SK-N-SH treated with all-trans-retinoic acid at 6 μM for 48 hours (cell line): ENCODE measurements around the gene OSCAR.

Experiments
- ATAC-seq: fragments of 200-7000 bp; cut with Tn5 transposase; 3 replicates; pipeline ENCODE4 v1.9.1; 2020; ENCODE audit warnings: mild to moderate bottlenecking, moderate library complexity
- ARNTL ChIP-seq: fragments of 450-650 bp; formaldehyde crosslinking; IDR thresholded peaks from 2 replicates; pipeline ENCODE4 v1.5.0; 2020; ENCODE audit warnings: low read depth, mild to moderate bottlenecking, moderate library complexity, borderline replicate concordance
- BACH2 ChIP-seq: fragments of 250-450 bp; sonication (Bioruptor Pico); IDR thresholded peaks from 2 replicates; pipeline ENCODE4 v1.9.0; 2021; ENCODE audit warnings: mild to moderate bottlenecking, borderline replicate concordance
- CREB5 ChIP-seq: fragments of 250-450 bp; sonication (Bioruptor Pico); IDR thresholded peaks from 2 replicates; pipeline ENCODE4 v1.5.1; 2020; ENCODE audit warnings: low read depth, mild to moderate bottlenecking, moderate library complexity
- CSDC2 ChIP-seq: fragments of 250-450 bp; sonication (Bioruptor Pico); IDR thresholded peaks from 2 replicates; pipeline ENCODE4 v1.5.0; 2020; ENCODE audit warnings: mild to moderate bottlenecking, moderate library complexity
- ESRRG ChIP-seq: fragments of 250-450 bp; sonication (Bioruptor Pico); IDR thresholded peaks from 2 replicates; pipeline ENCODE4 v1.6.1; 2021; ENCODE audit warnings: mild to moderate bottlenecking
- ISL1 ChIP-seq: fragments of 250-450 bp; sonication (Bioruptor Pico); IDR thresholded peaks from 2 replicates; pipeline ENCODE4 v2.1.2; 2022; ENCODE audit warnings: mild to moderate bottlenecking, moderate library complexity
- OSR1 ChIP-seq: fragments of 250-450 bp; sonication (Bioruptor Pico); IDR thresholded peaks from 2 replicates; pipeline ENCODE4 v1.8.0; 2022; ENCODE audit warnings: moderate library complexity, mild to moderate bottlenecking, inconsistent platforms
- PPARA ChIP-seq: fragments of 250-450 bp; sonication (Bioruptor Pico); IDR thresholded peaks from 2 replicates; pipeline ENCODE4 v1.5.0; 2020; ENCODE audit warnings: mild to moderate bottlenecking, borderline replicate concordance
- RARB ChIP-seq: fragments of 250-450 bp; sonication (Bioruptor Pico); IDR thresholded peaks from 2 replicates; pipeline ENCODE4 v1.8.0; 2021; ENCODE audit warnings: mild to moderate bottlenecking, moderate library complexity
- SNAI2 ChIP-seq: fragments of 250-450 bp; sonication (Bioruptor Pico); IDR thresholded peaks from 2 replicates; pipeline ENCODE4 v1.5.0; 2020; ENCODE audit warnings: mild to moderate bottlenecking, moderate library complexity
- TCF4 ChIP-seq: fragments of 250-450 bp; sonication (Bioruptor Pico); IDR thresholded peaks from 2 replicates; pipeline ENCODE4 v1.8.0; 2021; ENCODE audit warnings: mild to moderate bottlenecking, moderate library complexity, borderline replicate concordance
- TOX ChIP-seq: fragments of 250-450 bp; sonication (Bioruptor Pico); IDR thresholded peaks from 2 replicates; pipeline ENCODE4 v1.8.0; 2021; ENCODE audit warnings: mild to moderate bottlenecking, moderate library complexity, borderline replicate concordance
- ZC3H10 ChIP-seq: fragments of 250-450 bp; sonication (Bioruptor Pico); IDR thresholded peaks from 2 replicates; pipeline ENCODE4 v1.5.1; 2021; ENCODE audit warnings: mild to moderate bottlenecking, moderate library complexity
- ZFP3 ChIP-seq: fragments of 250-450 bp; sonication (Bioruptor Pico); IDR thresholded peaks from 2 replicates; pipeline ENCODE4 v1.5.0; 2020; ENCODE audit warnings: mild to moderate bottlenecking, moderate library complexity
- ZFP30 ChIP-seq: fragments of 450-650 bp; formaldehyde crosslinking; IDR thresholded peaks from 2 replicates; pipeline ENCODE4 v1.5.0; 2022; ENCODE audit warnings: mild to moderate bottlenecking, moderate library complexity
- ZNF565 ChIP-seq: fragments of 450-650 bp; formaldehyde crosslinking; conservative IDR thresholded peaks from 2 replicates; pipeline ENCODE4 v1.5.0; 2020; ENCODE audit warnings: low read depth, mild to moderate bottlenecking, moderate library complexity
- ZNF70 ChIP-seq: fragments of 450-650 bp; formaldehyde crosslinking; IDR thresholded peaks from 2 replicates; pipeline ENCODE4 v1.5.0; 2020; ENCODE audit warnings: mild to moderate bottlenecking, moderate library complexity
- ZNF8 ChIP-seq: fragments of 450-650 bp; formaldehyde crosslinking; IDR thresholded peaks from 2 replicates; pipeline ENCODE4 v1.5.0; 2020; ENCODE audit warnings: mild to moderate bottlenecking, moderate library complexity
- TF ChIP-seq, protein P1 (sequence below): fragments of 250-450 bp; sonication (Bioruptor Pico); IDR thresholded peaks from 2 replicates; pipeline ENCODE4 v1.5.1; 2021; ENCODE audit warnings: mild to moderate bottlenecking, moderate library complexity
- TF ChIP-seq, protein P2 (sequence below): fragments of 250-450 bp; sonication (Bioruptor Pico); IDR thresholded peaks from 2 replicates; pipeline ENCODE4 v1.8.0; 2021; ENCODE audit warnings: low read depth, mild to moderate bottlenecking, moderate library complexity, borderline replicate concordance
- TF ChIP-seq, protein P3 (sequence below): fragments of 250-450 bp; sonication (Bioruptor Pico); IDR thresholded peaks from 2 replicates; pipeline ENCODE4 v1.8.0; 2020; ENCODE audit warnings: mild to moderate bottlenecking, moderate library complexity, borderline replicate concordance
- TF ChIP-seq, protein P4 (sequence below): fragments of 250-450 bp; sonication (Bioruptor Pico); IDR thresholded peaks from 2 replicates; pipeline ENCODE4 v1.5.0; 2020; ENCODE audit warnings: mild to moderate bottlenecking, moderate library complexity

OSCAR gene

DNA sequence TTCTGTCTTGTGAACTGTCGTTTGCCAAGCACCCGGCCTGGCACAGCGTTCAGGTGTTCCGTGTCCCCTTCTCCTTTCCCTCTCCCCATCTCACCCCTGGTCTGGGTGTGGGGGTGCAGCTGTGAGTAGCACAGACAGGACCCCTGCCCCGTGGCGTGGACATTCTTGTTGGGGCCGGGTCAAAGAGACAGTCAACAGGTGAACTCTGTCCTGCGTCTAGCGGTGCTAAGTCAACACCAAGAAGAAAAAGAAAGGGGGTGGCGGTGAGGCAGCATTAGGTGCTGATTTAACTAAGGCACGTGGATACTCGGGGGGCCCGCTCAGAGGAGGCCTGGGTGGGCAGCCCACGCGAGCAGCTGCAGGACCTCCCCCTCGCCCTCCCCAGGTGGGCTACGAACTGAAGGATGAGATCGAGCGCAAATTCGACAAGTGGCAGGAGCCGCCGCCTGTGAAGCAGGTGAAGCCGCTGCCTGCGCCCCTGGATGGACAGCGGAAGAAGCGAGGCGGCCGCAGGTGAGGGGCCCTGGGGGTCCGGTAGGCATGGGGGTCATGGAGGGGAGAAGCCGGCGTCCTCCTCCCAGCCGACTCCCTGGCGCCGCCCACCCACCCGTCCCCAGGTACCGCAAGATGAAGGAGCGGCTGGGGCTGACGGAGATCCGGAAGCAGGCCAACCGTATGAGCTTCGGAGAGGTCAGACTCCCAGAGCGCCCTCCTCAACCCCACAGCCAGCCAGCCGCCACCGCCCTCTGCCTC is 27.3 kb upstream of the OSCAR start:
- ATAC-seq = no peak
- TF ChIP-seq PPARA (CRISPR knock-in tag) (no peak), ARNTL (no peak), TCF4 (CRISPR knock-in tag) (no peak), ISL1 (CRISPR knock-in tag) (no peak), ESRRG (CRISPR knock-in tag) (no peak), ZFP3 (CRISPR knock-in tag) (no peak), SNAI2 (no peak), ZFP30 (no peak), TOX (no peak), ZNF565 (no peak)
- TF ChIP-seq, protein P1, sequence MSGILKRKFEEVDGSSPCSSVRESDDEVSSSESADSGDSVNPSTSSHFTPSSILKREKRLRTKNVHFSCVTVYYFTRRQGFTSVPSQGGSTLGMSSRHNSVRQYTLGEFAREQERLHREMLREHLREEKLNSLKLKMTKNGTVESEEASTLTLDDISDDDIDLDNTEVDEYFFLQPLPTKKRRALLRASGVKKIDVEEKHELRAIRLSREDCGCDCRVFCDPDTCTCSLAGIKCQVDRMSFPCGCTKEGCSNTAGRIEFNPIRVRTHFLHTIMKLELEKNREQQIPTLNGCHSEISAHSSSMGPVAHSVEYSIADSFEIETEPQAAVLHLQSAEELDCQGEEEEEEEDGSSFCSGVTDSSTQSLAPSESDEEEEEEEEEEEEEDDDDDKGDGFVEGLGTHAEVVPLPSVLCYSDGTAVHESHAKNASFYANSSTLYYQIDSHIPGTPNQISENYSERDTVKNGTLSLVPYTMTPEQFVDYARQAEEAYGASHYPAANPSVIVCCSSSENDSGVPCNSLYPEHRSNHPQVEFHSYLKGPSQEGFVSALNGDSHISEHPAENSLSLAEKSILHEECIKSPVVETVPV (CRISPR knock-in tag) = no peak

GRCh38 chr19:54125713-54126112 is 25.1 kb upstream of the OSCAR start:
- no peak for TF ChIP-seq ESRRG (CRISPR knock-in tag)
- no peak for TF ChIP-seq ZNF565
- no peak for TF ChIP-seq ARNTL
- no peak for TF ChIP-seq ZFP3 (CRISPR knock-in tag)
- TF ChIP-seq, all 23 proteins: peak for 0
- no peak for ATAC-seq

GRCh38 chr19:54124393-54124792 is 23.8 kb upstream of the OSCAR start:
- no peak for ATAC-seq
- TF ChIP-seq ZFP30 = no peak
- no peak for TF ChIP-seq ZNF8 (CRISPR knock-in tag)
- TF ChIP-seq, protein P2, sequence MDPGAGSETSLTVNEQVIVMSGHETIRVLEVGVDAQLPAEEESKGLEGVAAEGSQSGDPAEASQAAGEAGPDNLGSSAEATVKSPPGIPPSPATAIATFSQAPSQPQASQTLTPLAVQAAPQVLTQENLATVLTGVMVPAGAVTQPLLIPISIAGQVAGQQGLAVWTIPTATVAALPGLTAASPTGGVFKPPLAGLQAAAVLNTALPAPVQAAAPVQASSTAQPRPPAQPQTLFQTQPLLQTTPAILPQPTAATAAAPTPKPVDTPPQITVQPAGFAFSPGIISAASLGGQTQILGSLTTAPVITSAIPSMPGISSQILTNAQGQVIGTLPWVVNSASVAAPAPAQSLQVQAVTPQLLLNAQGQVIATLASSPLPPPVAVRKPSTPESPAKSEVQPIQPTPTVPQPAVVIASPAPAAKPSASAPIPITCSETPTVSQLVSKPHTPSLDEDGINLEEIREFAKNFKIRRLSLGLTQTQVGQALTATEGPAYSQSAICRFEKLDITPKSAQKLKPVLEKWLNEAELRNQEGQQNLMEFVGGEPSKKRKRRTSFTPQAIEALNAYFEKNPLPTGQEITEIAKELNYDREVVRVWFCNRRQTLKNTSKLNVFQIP (CRISPR knock-in tag) = no peak
- no peak for TF ChIP-seq OSR1 (CRISPR knock-in tag)
- TF ChIP-seq BACH2 = no peak
- TF ChIP-seq ZNF70 (CRISPR knock-in tag) = no peak
- no peak for TF ChIP-seq PPARA (CRISPR knock-in tag)
- TF ChIP-seq CSDC2 (CRISPR knock-in tag) = no peak
- TF ChIP-seq ZC3H10 (CRISPR knock-in tag) = no peak

DNA sequence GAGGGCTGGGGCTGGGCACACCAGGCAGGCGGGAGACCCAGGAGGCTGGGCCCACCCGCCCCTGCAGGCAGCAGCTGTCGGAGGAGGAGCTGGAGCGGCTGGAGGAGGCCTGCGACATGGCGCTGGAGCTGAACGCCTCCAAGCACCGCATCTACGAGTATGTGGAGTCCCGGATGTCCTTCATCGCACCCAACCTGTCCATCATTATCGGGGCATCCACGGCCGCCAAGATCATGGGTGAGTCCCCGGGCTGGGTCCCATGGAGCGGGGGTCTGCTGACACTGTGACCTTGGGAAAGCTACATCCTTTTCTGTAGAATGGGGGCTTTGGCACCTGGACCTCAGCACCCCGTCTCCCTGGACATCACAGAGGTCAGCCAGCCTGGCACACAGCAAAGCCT is 23.1 kb upstream of the OSCAR start:
- no peak for TF ChIP-seq CREB5 (CRISPR knock-in tag)
- no peak for TF ChIP-seq ZNF8 (CRISPR knock-in tag)
- TF ChIP-seq SNAI2 = no peak
- TF ChIP-seq ESRRG (CRISPR knock-in tag) = no peak
- TF ChIP-seq, protein P3, sequence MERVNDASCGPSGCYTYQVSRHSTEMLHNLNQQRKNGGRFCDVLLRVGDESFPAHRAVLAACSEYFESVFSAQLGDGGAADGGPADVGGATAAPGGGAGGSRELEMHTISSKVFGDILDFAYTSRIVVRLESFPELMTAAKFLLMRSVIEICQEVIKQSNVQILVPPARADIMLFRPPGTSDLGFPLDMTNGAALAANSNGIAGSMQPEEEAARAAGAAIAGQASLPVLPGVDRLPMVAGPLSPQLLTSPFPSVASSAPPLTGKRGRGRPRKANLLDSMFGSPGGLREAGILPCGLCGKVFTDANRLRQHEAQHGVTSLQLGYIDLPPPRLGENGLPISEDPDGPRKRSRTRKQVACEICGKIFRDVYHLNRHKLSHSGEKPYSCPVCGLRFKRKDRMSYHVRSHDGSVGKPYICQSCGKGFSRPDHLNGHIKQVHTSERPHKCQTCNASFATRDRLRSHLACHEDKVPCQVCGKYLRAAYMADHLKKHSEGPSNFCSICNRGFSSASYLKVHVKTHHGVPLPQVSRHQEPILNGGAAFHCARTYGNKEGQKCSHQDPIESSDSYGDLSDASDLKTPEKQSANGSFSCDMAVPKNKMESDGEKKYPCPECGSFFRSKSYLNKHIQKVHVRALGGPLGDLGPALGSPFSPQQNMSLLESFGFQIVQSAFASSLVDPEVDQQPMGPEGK (CRISPR knock-in tag) = no peak
- no peak for TF ChIP-seq ZFP30
- TF ChIP-seq RARB (CRISPR knock-in tag) = no peak
- no peak for TF ChIP-seq TCF4 (CRISPR knock-in tag)
- TF ChIP-seq BACH2 = no peak
- TF ChIP-seq, protein P1 (CRISPR knock-in tag) = no peak
- TF ChIP-seq, protein P4, sequence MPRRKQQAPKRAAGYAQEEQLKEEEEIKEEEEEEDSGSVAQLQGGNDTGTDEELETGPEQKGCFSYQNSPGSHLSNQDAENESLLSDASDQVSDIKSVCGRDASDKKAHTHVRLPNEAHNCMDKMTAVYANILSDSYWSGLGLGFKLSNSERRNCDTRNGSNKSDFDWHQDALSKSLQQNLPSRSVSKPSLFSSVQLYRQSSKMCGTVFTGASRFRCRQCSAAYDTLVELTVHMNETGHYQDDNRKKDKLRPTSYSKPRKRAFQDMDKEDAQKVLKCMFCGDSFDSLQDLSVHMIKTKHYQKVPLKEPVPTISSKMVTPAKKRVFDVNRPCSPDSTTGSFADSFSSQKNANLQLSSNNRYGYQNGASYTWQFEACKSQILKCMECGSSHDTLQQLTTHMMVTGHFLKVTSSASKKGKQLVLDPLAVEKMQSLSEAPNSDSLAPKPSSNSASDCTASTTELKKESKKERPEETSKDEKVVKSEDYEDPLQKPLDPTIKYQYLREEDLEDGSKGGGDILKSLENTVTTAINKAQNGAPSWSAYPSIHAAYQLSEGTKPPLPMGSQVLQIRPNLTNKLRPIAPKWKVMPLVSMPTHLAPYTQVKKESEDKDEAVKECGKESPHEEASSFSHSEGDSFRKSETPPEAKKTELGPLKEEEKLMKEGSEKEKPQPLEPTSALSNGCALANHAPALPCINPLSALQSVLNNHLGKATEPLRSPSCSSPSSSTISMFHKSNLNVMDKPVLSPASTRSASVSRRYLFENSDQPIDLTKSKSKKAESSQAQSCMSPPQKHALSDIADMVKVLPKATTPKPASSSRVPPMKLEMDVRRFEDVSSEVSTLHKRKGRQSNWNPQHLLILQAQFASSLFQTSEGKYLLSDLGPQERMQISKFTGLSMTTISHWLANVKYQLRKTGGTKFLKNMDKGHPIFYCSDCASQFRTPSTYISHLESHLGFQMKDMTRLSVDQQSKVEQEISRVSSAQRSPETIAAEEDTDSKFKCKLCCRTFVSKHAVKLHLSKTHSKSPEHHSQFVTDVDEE (CRISPR knock-in tag) = no peak

More for the DNA sequence above, 23.1 kb upstream of the OSCAR start:
- no peak for ATAC-seq
